Liver (tissue), 3 donors: ENCODE data around the gene MYRF.

Experiments used
- ATF3 ChIP-seq: IDR thresholded peaks from 2 replicates; pipeline ENCODE4 v1.6.1; 2016; ENCODE audit warnings: antibody characterized with exemption
- EGR1 ChIP-seq, 2 donors: IDR thresholded peaks; 2 replicates each; pipeline ENCODE4 v1.6.1; 2016 to 2018; ENCODE audit warnings: antibody characterized with exemption in 2 of 2, low read depth in 2 of 2
- GABPA ChIP-seq, 2 donors: IDR thresholded peaks in 1 of 2; conservative IDR thresholded peaks in 1 of 2; 2 replicates each; pipeline ENCODE4 v1.6.1; 2016; ENCODE audit warnings: antibody characterized with exemption in 2 of 2, mild to moderate bottlenecking in 1 of 2, moderate library complexity in 1 of 2
- JUND ChIP-seq, 2 donors: IDR thresholded peaks; 2 replicates each; pipeline ENCODE4 v1.6.1; 2016; ENCODE audit warnings: antibody characterized with exemption in 2 of 2
- SP1 ChIP-seq: IDR thresholded peaks from 2 replicates; pipeline ENCODE4 v1.6.1; 2018; ENCODE audit warnings: antibody characterized with exemption, mild to moderate bottlenecking
- TAF1 ChIP-seq: conservative IDR thresholded peaks from 2 replicates; pipeline ENCODE4 v1.6.1; 2016; ENCODE audit warnings: antibody characterized with exemption, mild to moderate bottlenecking
- YY1 ChIP-seq: IDR thresholded peaks from 2 replicates; pipeline ENCODE4 v1.6.1; 2016; ENCODE audit warnings: antibody characterized with exemption, mild to moderate bottlenecking
- TF ChIP-seq, protein P1 (sequence below): fragments of 150-350 bp; IDR thresholded peaks from 2 replicates; pipeline ENCODE4 v1.5.1; 2017; ENCODE audit warnings: improper control_type of control experiment, low read depth, low read length; ENCODE audit not compliant: missing input control
- TF ChIP-seq, protein P2 (sequence below): IDR thresholded peaks from 2 replicates; pipeline ENCODE4 v1.6.1; 2016; ENCODE audit warnings: antibody characterized with exemption, mild to moderate bottlenecking
- donor health status: healthy.
- donor health status: healthy.

DNA sequence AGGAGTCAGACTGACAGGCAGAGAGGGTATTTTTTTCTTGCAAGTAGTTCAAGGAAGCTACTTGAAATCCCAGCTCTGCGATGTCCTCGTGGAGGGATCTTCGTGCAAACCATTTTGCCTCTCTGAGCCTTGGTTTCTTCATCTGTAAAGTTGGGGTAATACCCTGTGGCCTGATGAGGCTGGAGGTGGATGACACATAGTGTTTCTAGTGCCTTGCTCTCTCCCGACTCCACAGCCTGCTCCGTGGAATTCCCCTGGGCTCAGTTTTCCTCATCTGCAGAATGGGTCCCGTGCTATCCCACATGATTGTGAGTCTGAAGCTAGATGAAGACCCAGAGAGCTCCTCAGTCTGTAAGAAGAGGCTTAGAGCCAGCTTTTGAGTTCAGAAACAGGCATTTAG lies 39.6 kb upstream of the MYRF start:
- TF ChIP-seq, protein P1, sequence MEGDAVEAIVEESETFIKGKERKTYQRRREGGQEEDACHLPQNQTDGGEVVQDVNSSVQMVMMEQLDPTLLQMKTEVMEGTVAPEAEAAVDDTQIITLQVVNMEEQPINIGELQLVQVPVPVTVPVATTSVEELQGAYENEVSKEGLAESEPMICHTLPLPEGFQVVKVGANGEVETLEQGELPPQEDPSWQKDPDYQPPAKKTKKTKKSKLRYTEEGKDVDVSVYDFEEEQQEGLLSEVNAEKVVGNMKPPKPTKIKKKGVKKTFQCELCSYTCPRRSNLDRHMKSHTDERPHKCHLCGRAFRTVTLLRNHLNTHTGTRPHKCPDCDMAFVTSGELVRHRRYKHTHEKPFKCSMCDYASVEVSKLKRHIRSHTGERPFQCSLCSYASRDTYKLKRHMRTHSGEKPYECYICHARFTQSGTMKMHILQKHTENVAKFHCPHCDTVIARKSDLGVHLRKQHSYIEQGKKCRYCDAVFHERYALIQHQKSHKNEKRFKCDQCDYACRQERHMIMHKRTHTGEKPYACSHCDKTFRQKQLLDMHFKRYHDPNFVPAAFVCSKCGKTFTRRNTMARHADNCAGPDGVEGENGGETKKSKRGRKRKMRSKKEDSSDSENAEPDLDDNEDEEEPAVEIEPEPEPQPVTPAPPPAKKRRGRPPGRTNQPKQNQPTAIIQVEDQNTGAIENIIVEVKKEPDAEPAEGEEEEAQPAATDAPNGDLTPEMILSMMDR, result no peak
- TF ChIP-seq JUND (IDR thresholded peaks at IDR 0.05) (no peak), TAF1 (no peak), SP1 (no peak), YY1 (no peak), ATF3 (no peak), GABPA (IDR thresholded peaks at IDR 0.05 in 1 of 2, conservative IDR thresholded peaks at IDR 0.05 in 1 of 2) (no peak), EGR1 (IDR thresholded peaks at IDR 0.05; ENCODE audit: low read depth in 2 of 2) (no peak)
- TF ChIP-seq, protein P2, sequence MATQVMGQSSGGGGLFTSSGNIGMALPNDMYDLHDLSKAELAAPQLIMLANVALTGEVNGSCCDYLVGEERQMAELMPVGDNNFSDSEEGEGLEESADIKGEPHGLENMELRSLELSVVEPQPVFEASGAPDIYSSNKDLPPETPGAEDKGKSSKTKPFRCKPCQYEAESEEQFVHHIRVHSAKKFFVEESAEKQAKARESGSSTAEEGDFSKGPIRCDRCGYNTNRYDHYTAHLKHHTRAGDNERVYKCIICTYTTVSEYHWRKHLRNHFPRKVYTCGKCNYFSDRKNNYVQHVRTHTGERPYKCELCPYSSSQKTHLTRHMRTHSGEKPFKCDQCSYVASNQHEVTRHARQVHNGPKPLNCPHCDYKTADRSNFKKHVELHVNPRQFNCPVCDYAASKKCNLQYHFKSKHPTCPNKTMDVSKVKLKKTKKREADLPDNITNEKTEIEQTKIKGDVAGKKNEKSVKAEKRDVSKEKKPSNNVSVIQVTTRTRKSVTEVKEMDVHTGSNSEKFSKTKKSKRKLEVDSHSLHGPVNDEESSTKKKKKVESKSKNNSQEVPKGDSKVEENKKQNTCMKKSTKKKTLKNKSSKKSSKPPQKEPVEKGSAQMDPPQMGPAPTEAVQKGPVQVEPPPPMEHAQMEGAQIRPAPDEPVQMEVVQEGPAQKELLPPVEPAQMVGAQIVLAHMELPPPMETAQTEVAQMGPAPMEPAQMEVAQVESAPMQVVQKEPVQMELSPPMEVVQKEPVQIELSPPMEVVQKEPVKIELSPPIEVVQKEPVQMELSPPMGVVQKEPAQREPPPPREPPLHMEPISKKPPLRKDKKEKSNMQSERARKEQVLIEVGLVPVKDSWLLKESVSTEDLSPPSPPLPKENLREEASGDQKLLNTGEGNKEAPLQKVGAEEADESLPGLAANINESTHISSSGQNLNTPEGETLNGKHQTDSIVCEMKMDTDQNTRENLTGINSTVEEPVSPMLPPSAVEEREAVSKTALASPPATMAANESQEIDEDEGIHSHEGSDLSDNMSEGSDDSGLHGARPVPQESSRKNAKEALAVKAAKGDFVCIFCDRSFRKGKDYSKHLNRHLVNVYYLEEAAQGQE, result no peak
